Tibial nerve (tissue), 3 donors: ENCODE measurements around the gene ZNF143.

Experiments used
- POLR2A ChIP-seq, 2 donors: fragments of 450-650 bp; IDR thresholded peaks; one replicate each; pipeline ENCODE4 v1.6.1; 2017; ENCODE audit warnings: antibody characterized with exemption in 2 of 2, mild to moderate bottlenecking in 2 of 2, moderate library complexity in 2 of 2
- TF ChIP-seq, protein P1 (sequence below), 5 experiments: fragments of 200-600 bp in 3 of 5; fragments of 450-650 bp in 2 of 5; sonication (generic) in 3 of 5; IDR thresholded peaks; one replicate each; pipeline ENCODE4 v1.5.1; 2016 to 2019; ENCODE audit warnings: antibody characterized with exemption in 5 of 5, mild to moderate bottlenecking in 3 of 5, moderate library complexity in 2 of 5

DNA sequence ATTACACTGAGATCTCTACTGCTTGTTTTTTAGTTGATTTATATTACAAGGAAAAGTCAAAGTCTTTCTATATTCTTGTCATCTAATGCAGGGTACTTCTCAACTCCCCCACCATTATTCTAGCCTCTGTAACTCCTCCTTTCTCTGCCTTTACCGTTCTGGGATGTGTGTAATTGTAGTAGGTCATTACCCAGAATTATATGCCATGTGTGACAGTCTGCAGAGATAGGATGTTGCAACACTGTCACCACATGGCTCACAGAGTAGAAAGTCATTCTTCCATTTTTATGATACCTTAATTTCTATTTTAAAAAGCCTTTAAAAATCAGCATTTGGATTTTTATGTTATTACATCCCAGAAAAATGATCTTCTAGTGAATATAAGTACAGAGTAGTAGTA is 32.7 kb downstream of the ZNF143 start:
- TF ChIP-seq, protein P1, sequence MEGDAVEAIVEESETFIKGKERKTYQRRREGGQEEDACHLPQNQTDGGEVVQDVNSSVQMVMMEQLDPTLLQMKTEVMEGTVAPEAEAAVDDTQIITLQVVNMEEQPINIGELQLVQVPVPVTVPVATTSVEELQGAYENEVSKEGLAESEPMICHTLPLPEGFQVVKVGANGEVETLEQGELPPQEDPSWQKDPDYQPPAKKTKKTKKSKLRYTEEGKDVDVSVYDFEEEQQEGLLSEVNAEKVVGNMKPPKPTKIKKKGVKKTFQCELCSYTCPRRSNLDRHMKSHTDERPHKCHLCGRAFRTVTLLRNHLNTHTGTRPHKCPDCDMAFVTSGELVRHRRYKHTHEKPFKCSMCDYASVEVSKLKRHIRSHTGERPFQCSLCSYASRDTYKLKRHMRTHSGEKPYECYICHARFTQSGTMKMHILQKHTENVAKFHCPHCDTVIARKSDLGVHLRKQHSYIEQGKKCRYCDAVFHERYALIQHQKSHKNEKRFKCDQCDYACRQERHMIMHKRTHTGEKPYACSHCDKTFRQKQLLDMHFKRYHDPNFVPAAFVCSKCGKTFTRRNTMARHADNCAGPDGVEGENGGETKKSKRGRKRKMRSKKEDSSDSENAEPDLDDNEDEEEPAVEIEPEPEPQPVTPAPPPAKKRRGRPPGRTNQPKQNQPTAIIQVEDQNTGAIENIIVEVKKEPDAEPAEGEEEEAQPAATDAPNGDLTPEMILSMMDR (IDR thresholded peaks at IDR 0.05) = no peak
- no peak for TF ChIP-seq POLR2A (IDR thresholded peaks at IDR 0.05)
